Measurements from ENCODE around the gene PTP4A2.
A peak's percentile ranks its signal among the peaks of the same experiment; 100 is the strongest.

- TF ChIP-seq CTCF (IDR thresholded peaks at IDR 0.05) (no peak), POLR2A (IDR thresholded peaks at IDR 0.05) (peak in 1 of 2 donors; percentile 41)
Measured at GRCh38 chr1:31954607-31955283, 16.6 kb upstream of the PTP4A2 start.
